GM19438 (cell line): ENCODE results near the gene KRTCAP3.
A peak's percentile ranks its signal among the peaks of the same experiment; 100 is the strongest.
"Not testable (repeated sequence)": the region's sequence is repeated elsewhere in the genome, so short reads cannot be mapped to it uniquely, and the experiment has no call there.

Experiments
- ATAC-seq: cut with Tn5 transposase; IDR thresholded peaks from one replicate; pipeline ENCODE4 v1.9.1; 2021; ENCODE audit warnings: low read depth; ENCODE audit not compliant: unreplicated experiment

KRTCAP3 gene, protein sequence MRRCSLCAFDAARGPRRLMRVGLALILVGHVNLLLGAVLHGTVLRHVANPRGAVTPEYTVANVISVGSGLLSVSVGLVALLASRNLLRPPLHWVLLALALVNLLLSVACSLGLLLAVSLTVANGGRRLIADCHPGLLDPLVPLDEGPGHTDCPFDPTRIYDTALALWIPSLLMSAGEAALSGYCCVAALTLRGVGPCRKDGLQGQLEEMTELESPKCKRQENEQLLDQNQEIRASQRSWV

DNA sequence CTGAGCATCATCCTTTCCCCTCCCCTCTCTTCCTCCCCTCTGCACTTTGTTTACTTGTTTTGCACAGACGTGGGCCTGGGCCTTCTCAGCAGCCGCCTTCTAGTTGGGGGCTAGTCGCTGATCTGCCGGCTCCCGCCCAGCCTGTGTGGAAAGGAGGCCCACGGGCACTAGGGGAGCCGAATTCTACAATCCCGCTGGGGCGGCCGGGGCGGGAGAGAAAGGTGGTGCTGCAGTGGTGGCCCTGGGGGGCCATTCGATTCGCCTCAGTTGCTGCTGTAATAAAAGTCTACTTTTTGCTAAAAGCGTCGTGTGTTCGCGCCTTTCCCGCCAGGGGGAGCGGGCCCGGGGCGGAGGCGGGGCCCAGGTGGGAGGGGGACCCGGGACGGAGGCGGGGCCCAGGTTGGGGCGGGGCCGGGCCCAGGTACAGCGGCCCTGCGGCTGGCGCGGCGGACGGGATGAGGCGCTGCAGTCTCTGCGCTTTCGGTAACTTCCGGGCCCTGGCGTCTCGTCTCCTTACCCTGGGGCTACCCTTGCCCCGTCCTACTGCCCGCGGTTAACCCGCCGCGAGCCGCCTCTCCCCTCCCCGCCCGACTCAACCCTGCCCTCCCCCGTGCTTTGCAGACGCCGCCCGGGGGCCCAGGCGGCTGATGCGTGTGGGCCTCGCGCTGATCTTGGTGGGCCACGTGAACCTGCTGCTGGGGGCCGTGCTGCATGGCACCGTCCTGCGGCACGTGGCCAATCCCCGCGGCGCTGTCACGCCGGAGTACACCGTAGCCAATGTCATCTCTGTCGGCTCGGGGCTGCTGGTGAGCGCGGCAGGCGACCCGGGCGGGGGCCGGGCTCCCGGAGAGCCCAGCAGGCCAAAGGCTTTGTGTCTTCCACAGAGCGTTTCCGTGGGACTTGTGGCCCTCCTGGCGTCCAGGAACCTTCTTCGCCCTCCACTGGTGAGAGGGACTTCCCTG, at the start of gene KRTCAP3:
TSS of gene KRTCAP3 (plus strand) at position 424 of the 962 bp plus-strand sequence. CDS start at position 456, 32 bp downstream.
- no peak for ATAC-seq

DNA sequence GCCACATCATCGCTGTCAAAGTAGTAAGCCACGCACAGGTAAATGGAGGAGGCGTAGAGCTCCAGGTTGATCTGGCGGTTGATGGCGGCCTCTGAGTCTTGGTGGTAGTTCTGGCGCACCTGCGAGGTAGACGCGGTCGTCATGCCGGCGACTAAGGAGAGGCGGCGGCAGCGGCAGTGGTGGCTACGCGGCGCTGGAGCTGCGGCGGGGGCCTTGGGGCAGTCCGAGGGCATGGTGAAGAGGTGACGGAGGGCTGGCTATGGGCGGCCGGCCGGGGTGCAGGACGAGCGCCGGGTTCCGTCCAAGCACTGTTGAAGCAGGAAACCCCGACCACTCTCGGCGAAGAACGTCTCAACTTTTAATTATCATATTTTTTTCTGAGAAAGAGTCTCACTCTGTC, 49.0 kb upstream of the KRTCAP3 start:
- no peak for ATAC-seq

DNA sequence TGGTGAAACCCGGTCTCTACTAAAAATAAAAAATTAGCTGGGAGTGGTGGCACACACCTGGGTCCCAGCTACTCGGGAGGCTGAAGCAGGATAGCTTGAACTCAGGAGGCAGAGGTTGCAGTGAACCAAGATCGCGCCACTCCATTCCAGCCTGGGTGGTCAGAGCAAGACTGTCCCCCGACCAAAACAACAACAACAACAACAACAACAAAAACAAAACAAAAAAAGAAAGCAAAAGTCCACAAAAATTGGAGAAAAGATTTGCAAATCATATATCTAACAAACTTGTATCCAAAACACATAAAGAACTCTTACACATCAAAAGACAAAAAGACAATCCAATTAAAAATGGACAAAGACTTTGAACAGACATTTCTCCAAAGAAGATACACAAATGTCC, 43.2 kb upstream of the KRTCAP3 start:
- no peak for ATAC-seq

DNA sequence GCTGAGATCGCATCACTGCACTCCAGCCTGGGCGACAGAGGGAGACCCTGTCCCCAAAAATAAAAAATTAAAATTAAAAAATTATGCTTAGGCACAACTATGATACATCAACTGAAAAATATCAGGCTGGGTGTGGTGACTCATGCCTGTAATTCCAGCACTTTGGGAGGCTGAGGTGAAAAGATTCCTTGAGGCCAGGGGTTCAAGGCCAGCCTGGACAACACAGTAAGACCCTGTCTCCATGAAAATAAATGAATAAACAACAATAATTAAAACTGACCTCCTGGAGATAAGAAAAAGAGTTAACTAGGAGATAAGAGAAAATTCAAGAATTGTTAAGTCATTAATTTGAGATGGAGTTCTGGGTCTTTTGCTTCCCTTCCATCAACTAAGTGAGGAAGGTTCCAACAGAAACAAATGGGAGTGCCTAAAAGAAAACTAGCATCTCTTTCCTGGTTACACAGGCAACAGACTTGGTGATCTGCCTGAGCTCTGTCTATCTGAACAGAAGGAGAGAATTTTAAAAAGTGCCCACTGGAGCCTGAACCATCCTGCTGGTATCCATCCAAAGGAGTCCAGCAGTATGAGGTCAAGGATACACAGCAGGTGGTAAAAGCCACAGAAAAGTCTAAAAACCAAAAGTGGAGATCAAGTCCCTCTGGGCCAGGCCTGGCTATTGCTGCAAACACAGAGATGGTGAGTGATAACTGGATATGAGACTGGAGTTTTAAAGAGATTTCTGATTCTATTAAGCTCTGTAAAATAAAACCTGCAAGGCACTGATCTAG, 41.6 kb upstream of the KRTCAP3 start:
- no peak for ATAC-seq

DNA sequence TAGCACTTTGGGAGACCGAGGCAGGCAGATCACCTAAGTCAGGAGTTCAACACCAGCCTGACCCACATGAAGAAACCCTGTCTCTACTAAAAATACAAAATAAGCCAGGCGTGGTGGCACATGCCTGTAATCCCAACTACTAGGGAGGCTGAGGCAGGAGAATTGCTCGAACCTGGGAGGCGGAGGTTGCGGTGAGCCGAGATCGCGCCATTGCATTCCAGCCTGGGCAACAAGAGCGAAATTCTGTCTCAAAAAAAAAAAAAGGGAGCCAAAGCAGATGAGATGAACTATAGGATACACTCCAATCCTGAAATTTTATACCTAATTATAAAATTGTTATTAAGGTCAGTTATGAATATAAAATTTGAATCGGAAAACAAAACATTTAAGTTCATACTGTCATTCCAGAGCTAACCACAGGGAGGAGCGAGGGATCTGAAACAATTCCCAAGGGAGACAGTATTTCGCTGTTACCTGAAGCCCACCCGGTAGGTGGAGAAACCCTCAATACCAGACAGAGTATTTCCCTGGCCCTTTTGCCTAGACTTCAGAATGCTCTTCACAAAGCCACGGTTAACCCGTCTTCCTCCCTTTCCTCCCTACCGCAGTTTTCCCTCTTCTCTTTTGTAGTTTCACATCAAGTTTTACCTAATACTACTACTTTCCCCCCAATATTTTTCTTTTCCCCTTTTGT, 34.2 kb upstream of the KRTCAP3 start:
- ATAC-seq, result no peak

DNA sequence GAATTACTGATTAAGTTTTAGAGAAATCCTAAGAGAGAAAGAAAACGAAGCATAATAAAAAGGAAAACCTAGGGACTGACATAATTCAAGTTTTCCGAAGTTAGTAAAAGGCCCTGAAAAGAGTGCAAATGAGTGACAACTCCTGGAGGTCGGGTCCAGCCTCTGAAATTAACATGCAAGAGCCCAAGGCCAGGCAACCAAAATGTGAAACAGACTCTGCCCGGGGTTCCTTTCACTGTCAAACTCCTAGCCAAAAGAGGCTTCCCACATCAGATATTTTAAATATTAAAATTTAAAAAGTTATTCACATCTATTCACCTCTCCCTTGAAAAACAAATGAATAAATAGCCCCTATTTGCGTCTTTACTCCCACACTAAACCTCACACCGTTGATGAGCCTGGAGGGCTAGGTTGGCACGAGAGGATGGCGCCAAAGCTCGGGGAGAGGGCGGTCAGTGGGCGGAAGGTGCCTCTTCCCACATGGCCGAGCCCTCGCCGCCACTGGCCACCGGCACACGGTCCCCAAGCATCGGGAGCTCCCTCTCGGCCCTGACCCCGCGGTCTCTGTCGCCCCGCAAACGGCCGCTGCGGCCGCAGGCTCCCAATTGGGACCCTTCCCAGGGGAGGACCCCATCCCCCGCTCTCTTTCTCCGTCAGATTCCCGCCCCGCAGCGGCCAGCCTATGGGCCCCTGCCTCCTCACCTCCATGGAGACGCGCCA, 33.4 kb upstream of the KRTCAP3 start:
- peak; percentile 16 for ATAC-seq

DNA sequence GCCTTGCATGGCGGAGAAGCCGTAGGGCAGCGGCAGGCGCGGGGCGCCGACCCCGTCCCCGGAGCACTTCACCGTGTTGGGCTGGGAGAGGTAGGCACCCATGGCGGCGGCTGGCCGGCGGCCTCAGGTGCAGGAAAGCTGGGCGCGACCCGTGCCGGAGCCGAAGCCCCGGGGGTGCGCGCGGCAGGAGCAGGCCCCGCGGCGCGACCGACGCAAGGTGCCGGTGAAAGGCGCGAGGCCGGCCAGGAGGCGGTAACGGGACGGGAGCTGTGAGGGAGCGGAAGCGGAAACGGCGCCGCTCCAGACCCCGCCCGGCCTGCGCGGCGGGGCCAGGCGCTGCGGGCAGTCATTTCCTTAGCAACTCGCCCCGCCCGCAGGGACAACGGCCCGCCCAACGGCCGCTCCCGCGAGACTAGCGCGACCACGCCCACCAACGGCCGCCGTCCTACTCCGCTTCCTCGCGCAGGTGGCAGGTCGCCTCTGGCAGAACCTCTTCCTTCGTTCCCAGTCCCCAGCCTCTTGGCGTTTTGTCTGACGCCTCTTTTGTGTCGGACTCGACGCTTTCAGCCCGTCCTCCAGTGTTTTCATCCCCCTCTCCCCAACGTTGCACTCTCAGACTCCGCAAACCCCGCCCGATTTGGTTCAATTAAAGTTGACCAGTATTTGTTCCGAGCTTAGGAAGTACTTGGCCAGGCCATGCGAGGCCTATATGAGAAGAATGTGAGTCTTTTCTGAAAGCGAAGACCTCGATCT, 32.7 kb upstream of the KRTCAP3 start, which contains the start of gene PPM1G:
TSS of gene PPM1G (minus strand) at position 271 of the 753 bp plus-strand sequence. CDS start at position 102, 169 bp downstream.
- ATAC-seq, result peak; percentile 91

DNA sequence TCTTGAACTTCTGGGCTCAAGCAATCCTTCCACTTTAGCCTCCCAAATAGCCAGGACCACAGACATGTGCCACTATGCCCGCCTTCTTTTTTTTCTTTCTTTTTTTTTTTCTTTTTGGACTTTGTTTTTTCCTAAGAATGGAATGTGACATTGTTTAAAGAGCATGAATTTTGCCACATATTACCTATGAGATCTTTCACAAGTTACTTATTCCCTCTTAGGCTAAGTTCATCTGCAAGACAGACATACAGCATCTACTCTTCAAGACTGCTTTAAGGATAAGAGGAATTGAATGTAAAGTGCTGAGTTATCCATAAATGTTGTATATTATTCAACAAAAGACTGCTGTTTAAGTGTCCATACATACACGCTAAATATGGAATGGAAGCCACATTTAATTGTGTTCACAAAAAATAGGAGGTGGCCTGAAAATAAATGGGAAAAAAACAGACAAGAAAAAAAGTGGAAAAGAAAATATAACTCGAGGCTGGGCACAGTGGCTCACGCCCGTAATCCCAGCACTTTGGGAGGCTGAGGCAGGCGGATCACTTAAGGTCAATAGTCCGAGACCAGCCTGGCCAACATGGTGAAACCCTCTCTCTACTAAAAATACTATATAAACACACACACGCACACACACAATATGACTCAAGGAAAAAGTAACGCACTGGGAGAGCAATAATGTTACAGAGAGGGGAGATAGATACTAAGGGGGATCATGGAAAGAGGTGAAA, 29.6 kb upstream of the KRTCAP3 start:
- ATAC-seq, result no peak

DNA sequence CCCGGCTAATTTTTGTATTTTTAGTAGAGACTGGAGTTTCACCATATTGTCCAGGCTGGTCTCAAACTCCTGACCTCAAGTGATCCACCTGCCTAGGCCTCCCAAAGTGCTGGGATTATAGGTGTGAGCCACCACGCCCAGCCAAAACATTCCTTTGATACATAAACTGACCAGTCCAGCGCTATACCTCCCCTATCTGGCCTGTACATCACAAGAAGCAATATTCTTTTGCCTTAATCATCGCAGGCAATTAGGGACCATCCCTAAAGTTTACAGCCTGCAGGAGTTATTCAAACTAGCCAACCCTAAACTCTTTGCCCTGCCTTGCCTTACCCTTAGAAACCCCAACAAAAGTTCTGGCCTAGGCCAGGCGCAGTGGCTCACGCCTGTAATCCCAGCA, 26.0 kb upstream of the KRTCAP3 start:
- no peak for ATAC-seq

DNA sequence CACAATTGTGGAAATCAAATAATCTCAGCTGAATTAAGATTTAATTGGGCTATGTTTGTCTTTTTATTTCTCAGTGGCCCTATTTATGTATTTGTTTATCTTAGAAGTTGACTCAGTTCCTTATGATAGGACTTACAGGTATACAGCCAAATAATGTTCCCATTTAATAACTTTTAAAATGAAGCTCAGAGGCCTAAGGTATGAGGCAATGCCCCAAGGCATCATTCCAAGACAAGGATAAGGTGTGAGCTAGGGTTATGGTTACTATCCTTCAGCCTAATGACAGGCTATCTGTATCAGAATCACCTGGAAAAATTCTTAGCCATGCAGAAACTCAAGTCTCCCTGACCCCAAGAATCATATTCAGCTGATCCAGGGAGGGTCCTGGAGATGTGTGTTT, 21.2 kb upstream of the KRTCAP3 start:
- ATAC-seq, result no peak

DNA sequence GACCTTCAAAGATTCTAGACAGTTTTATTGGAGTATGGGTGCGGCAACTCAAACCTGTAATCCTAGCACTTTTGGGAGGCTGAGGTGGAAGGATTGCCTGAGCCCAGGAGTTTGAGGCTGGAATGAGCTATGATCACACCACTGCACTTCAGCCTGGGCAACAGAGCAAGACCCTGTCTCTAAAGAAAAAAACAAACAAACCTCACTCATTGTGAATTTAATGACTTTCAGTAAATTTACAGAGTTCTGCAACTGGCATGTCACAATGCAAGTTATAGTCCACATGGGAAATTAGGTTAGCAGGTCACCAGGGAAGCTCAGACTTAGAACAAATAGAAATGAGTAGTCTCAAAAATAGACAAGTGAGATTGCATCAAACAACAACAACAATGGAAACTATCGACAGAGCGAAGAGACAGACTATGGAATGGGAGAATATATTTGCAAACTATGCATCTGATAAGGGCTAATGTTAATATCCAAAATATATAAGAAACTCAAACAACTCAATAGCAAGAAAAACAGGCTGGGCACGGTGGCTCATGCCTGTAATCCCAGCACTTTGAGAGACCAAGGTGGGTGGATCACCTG, 20.4 kb upstream of the KRTCAP3 start:
- no peak for ATAC-seq

DNA sequence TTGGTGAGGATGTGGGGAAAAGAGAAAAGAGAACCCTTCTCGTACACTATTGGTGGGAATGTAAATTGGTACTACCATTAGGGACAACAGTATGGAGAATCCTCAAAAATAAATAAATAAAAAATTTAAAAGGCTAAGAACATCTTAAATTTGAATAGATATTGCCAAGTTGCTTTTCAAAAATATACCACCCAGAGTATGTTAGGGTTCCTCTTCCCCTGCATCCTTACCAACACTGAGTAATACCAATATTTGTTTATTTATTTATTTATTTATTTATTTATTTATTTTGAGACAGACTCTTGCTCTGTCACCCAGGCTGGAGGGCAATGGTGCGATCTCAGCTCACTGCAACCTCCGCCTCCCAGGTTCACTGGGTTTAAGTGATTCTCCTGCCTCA, 19.2 kb upstream of the KRTCAP3 start:
- ATAC-seq, result no peak

DNA sequence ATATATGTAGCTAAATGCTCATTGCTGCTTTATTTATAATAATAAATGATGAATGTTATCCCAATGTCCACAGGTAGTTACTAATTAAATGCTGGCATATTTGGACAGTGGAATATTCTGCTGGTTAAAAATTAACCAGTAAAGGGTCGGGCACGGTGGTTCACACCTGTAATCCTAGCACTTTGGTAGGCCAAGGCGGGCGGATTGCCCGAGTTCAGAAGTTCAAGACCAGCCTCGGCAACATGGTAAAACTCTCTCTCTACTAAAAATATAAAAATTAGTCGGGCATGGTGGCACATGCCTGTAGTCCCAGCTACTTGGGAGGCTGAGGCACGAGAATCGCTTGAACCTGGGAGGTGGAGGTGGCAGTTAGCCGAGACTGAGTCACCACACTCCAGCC, 17.1 kb upstream of the KRTCAP3 start:
- ATAC-seq, result not testable (repeated sequence)

DNA sequence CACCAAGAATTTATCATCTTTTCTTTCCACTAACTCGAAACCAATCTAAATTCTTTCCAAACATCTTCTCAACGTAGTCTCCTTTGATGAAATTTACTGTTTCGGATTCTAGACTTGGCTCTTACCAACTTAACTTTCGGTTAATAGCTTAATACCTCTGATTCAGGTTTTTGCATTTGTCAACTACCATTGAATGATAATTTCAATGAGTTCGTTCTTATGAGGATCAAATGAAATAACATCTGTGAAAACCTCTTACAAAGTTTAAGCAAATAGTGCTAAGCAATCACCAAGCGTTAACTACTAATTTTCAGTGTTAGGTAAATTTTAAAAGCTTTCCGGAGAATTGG, 14.3 kb upstream of the KRTCAP3 start:
- ATAC-seq, result no peak

DNA sequence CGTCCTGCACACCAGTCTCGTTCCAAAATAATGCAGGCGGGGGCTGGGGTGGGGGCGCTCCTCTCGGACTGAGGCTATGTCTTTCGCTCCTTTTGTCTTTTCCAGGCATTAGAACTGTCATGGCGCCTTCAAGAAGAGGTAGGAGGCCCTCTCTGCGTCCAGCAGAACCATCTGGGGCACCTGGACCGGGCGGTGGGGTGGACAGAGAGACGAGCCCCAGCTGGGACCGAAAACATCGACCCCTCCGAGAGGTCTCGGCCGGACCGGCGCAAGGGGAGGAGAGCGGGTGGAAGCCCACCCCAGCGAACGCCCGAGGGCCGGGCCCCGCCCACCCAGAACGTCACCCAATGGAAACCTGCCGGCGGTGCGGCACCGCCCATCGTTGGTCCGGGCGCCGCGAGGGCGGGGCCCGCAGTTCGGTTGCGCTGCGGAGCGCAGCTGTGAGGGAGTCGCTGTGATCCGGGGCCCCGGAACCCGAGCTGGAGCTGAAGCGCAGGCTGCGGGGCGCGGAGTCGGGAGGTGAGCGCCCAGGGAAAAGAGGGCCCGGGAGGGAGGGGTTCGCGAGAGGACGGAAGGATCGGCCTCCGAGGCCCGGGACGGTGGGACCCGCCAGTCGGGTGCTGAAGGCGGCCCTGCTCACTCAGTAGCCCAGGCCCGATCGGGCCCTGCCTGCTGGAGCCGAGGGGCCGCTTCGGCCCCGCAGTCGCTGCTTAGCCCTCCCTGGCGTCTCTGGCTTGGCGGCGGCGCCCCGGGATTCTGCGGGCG, 13.8 kb upstream of the KRTCAP3 start, which contains the start of gene NRBP1:
TSS of gene NRBP1 (plus strand) at position 419 of the 765 bp plus-strand sequence. CDS start 4,643 bp downstream, outside the sequence.
- peak; percentile 81 for ATAC-seq

DNA sequence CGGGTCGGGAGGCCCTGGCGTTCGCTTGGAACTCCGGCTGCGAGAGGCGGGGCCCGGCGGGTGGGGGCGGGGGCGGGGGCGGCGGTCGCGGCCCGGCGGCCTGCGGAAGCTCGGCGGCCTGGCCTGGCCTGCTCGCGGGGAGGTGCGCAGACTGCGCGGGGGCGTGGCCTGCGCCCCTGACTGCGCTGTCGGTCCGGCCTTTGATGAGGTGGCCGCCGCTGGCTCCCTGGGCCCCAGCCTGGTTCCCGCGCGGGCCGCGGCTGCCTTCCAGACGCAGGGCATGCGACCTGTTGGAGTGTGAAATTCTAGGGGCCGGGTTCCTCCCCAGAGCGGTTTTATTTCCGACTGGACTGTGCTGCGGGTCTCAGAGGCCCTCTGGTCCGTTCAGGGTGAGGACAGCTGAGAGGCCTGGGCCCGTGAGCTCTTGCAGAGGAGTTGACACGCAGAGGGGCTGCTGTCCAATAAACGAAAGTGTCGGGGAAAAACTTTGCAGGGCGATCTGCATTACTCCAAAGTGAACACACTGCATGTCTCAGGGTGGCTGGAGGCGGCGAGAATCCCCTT, 13.1 kb upstream of the KRTCAP3 start:
- peak; percentile 69 for ATAC-seq

DNA sequence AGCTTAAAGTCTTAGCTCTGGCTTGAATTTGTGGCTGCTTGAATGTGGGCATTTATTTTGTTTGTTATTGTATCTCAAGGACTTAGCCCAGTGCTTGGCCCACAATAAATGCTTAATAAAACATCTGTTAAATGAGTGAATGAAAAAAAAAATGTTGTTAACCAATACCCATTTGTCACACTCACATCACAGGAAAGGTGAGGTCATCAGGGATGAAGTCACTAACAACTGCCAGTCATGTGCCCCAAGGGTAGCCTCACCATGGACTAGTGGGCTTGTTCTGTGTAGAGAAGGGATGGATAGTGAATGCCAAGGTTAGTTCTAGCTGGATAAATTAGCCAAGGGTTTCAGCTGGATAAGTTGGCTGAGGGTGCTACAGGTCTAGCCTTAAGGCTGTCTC, 10.8 kb upstream of the KRTCAP3 start:
- ATAC-seq, result no peak
